GM12891 (cell line): ENCODE data around the gene DIS3L2.
A peak's percentile ranks its signal among the peaks of the same experiment; 100 is the strongest.

Experiments
- DNase-seq: peaks from one replicate; pipeline ENCODE4 v3.0.0; 2011; ENCODE audit warnings: low spot score; ENCODE audit not compliant: insufficient read length
- FAIRE-seq: peaks from 2 replicates; lab custom pipeline; 2011; peaks lifted over from hg19 to GRCh38; lab: Jason Lieb, UNC
- PAX5 ChIP-seq: IDR thresholded peaks from 2 replicates; pipeline ENCODE4 v1.6.1; 2011; ENCODE audit warnings: low read length, moderate library complexity, mild to moderate bottlenecking; ENCODE audit not compliant: insufficient read depth, severe bottlenecking
- POLR2A ChIP-seq: IDR thresholded peaks from 2 replicates; pipeline ENCODE4 v1.6.1; 2011; ENCODE audit warnings: low read depth, low read length, control low read depth
- POLR2AphosphoS5 ChIP-seq: IDR thresholded peaks from 2 replicates; pipeline ENCODE4 v1.6.1; 2011; ENCODE audit warnings: low read depth, low read length, control low read depth
- POU2F2 ChIP-seq: IDR thresholded peaks from 2 replicates; pipeline ENCODE4 v1.6.1; 2011; ENCODE audit warnings: low read depth, mild to moderate bottlenecking, control low read depth, low read length, moderate library complexity
- SPI1 ChIP-seq: IDR thresholded peaks from 2 replicates; pipeline ENCODE4 v1.6.1; 2011; ENCODE audit warnings: low read depth, low read length, control low read depth
- TAF1 ChIP-seq: IDR thresholded peaks from 2 replicates; pipeline ENCODE4 v1.6.1; 2011; ENCODE audit warnings: low read depth, low read length, control low read depth

DIS3L2 gene

DNA sequence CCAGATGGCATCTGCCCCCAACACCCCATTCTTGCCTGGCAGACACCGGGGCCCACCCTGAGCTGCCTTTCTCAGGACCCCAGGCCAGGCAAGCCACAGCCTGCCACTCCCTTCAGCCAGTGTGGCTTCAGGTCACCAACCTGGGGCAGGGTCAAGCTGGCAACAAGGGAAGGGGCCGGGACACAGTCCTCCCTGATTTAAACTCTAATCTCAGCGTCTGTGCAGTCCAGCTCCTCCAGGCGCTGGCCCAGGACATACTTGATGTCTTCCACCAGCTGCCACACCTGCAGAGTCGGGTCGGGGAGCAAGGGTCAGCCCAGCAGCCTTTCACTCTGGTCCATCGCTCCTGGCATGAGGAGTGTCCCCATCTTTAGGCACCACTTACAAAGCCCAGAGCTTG is 388.0 kb downstream of the DIS3L2 start:
- no peak for DNase-seq
- FAIRE-seq, result no peak
- TF ChIP-seq POU2F2, result no peak
- TF ChIP-seq POLR2A, result no peak
- TF ChIP-seq PAX5, result no peak
- TF ChIP-seq SPI1, result no peak
- TF ChIP-seq POLR2AphosphoS5, result no peak
- TF ChIP-seq TAF1, result no peak

DNA sequence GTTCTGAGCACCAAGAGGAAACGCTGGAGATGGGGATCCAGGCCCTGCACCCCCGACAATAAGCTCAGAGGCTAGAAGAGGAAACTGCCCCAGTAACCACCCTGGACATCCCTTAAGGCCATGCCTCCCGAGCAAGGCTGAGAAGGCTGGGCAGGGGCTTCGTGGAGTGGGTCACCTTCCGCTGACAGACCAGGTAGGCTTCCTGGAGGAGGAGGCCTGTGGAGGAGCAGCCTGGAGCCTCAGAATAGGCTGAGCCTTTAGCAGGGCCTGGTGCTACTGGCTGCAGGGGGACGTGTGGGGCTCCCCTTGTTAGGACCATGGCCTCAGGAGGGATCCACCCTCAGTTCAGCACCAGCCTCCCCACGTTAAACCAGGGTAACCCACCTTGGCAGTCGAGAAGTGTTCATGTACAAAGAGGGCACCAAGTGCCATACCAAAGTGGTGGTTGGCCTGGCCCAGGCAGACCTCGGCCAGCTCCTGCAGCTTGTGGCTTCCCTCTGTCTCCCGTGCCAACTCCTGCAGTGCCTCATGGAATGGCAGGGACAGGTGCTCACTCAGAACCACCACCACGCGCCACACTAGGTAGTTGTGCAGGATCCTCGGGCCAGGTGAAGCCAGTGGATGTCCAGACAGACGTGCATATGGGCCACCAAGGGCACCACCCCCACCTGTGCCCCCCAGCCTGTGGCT is 388.6 kb downstream of the DIS3L2 start:
- TF ChIP-seq POLR2A (no peak), SPI1 (no peak)
- DNase-seq, result no peak
- FAIRE-seq, result no peak

DNA sequence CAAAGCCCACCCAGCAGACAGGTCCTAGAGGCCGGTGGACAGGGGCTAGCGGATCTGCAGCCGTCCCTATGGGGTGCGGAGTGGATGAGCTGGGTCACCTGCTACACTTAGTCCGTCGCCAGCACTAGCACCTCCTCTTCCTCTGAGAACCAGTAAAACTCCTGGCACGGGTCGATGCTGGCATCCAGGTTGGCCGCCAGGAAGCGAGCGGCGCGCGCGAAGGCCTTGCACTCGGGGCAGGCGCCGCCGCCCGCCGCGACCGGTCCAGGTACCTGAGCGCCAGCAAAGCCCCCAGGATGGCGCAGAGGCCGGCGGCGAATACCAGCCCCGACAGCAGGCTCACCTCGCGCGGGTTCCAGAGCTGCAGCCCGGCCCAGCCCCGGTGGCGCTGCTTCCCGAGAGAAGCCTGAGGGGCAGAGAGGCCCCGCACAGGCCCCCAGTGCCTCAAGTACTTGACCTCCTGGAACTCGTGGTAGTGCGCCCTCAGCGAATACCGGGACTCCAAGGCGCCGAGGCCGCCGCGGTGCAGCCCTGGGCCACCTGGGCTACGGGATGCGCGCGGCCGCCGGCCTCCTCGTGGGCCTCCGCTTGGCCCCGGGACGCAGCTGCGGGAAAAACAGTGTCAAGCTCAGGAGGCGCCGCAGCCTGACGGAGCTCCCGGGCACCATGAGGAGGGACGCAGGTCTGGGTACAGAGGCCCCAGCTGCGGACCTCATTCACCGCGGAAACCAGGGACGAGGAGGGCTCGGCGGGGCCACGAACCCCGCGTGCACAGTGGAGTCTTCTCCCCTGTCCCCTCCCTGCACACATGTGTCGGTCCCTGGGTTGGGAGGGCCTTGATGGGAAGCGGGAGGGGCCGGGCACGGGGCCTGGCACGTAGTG is 389.5 kb downstream of the DIS3L2 start:
- TF ChIP-seq TAF1, result no peak
- TF ChIP-seq POLR2A, result no peak
- TF ChIP-seq POLR2AphosphoS5, result no peak
- no peak for TF ChIP-seq PAX5
- TF ChIP-seq POU2F2, result no peak
- TF ChIP-seq SPI1, result no peak
- FAIRE-seq (no peak), DNase-seq (no peak)

DNA sequence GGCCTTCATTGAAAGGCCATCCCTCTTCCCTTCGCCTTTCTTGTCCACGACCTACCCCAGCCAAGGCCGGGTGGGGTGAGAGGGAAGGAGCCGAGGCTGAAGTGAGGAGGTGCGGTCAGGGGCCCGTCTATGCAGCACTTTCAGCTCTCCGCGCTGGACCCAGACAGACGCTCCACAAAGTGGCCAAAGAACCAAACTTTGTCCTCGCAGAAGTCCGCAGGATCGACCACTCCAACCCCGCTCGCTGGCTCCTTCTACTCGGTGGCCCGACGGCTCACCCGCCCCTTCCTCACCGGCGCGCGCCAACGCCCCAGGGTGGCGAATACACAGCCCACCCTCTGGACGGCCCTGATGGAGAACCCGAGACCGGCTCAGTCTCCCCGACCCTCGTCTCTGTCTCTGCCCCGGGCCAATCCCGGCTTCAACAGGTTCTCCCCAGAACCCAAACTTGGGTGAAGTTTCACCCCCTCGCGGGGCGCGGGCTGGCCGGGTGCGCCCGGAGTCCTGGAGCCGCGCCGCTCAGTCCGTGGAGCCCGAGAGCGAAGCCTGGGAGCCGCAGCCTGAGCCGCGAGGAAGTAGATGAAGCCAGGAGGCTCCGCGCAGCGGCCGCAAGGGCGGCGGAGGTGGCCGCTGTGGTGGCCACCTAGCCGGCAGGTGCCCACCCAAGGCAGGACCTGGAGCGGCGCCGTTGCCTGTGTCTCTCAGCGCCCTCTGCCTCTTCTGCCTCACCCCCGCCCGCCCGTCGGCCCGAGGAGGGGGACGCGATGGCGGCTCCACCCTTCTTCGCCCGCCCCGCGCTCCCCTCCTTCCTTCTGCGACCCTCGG is 390.4 kb downstream of the DIS3L2 start:
- DNase-seq (peak; percentile 19), FAIRE-seq (no peak)
- TF ChIP-seq POU2F2 (no peak), POLR2A (no peak), POLR2AphosphoS5 (no peak), SPI1 (no peak), TAF1 (no peak), PAX5 (no peak)

DNA sequence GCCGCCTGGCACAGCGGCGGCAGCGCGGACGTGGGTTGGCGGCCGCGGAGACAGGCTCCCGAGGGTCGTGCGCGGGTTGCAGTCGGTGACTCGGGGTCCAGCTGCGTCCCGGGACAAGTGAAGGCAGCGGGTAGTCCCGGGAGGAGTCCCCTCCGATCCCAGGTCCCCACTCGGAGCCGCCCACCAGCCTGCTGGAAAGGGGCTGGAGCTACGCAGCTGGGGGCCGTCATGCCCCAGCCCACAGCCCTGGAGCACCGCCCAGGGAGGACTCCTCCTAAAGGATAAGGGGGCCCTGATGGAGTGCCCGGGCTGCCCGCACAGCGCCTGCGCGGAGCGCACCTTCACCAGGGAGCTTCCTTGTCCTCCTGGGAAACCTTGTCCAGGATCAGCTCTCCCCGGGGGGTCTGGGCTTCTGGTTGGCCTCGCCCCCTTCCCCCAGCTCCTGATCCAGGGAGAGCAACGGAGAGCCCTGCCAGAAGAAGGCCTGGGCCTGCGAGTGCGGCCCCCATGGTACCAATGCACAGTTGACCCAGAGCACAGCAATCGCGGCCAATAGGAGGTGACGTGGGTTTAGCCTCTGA is 391.1 kb downstream of the DIS3L2 start:
- FAIRE-seq, result no peak
- DNase-seq, result no peak
- TF ChIP-seq POLR2AphosphoS5, result no peak
- TF ChIP-seq POU2F2, result no peak
- TF ChIP-seq TAF1, result no peak
- no peak for TF ChIP-seq SPI1
- TF ChIP-seq PAX5, result no peak
- TF ChIP-seq POLR2A, result no peak

DNA sequence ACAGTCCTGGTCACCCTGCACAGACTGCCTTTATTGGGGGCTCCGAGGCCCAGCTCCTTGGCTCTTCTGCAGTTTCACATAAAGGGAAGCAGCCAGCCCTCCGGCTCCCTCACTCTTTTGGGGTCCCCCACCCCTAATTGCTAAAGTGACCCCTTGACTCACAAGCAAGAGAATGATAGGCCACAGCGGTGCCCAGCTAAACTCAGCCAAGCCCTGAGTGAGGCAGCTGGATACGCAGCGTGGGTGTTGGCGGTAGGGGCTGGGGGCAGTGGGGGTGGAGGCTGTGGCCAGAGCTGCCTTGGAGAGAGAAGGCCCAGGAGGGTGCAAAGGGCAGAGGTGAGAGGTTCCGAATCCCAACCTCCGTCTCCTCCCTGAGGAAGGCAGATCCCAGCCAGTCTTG is 391.6 kb downstream of the DIS3L2 start:
- TF ChIP-seq TAF1 (no peak), PAX5 (no peak), POLR2A (no peak), SPI1 (no peak), POU2F2 (no peak), POLR2AphosphoS5 (no peak)
- FAIRE-seq, result no peak
- no peak for DNase-seq

DNA sequence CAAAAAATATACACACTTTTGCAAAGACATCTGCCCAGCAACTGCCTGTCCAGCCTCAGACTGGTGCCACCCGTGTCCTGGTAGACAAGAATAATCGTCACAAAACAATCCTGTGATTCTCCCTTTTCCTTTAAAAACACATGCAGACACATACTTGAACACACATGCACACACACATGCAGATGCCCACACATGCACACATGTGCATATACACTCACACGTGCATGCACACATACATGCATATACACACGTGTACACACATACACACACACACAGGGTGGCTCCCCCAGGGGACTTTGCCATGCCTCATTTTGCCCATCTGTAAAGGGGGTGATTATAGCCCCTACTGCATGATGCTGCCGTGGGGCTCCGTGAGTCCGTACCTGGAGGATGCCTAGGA is 392.1 kb downstream of the DIS3L2 start:
- no peak for TF ChIP-seq POU2F2
- TF ChIP-seq PAX5, result no peak
- TF ChIP-seq SPI1, result no peak
- TF ChIP-seq POLR2AphosphoS5, result no peak
- no peak for TF ChIP-seq POLR2A
- TF ChIP-seq TAF1, result no peak
- DNase-seq (no peak), FAIRE-seq (no peak)

DNA sequence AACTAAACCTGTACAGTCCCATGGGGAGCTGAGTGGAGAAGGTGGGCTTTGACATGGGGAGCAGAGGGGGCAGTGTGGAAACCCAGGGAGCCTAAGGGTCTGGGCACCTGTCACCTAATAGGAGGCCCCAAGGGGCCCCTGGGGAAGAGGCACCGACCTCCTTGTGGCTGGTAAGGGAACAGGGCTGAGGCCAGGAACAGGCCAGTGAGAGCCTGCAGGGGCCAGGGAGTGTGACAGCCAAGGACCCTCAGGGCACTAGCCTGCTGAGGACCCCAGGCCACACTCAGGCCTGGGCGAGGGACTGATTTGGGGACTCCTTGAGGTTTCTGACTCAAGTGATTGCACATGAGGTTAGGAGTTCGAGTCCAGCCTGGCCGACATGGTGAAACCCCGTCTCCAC is 392.6 kb downstream of the DIS3L2 start:
- DNase-seq (no peak), FAIRE-seq (no peak)
- no peak for TF ChIP-seq PAX5
- no peak for TF ChIP-seq POU2F2
- TF ChIP-seq POLR2AphosphoS5, result no peak
- no peak for TF ChIP-seq POLR2A
- TF ChIP-seq TAF1, result no peak
- no peak for TF ChIP-seq SPI1

DNA sequence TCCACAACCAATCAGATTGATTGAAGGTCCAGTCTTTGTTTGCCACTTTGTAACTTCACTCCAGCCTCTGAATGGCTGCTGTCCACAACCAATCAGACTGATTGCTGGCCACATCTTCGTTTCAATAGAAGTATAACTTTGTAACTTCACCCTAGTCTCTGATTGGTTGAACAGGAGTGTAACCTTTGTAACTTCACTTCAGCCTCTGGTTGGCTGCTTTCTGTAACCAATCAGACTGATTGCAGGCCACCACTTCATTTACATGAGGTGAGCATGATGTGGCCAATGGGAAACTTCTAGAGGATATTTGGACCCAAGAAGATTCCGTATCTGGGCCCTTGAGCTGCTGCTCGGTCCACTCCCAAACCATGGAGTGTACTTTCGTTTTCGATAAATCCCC is 400.1 kb downstream of the DIS3L2 start:
- DNase-seq, result no peak
- TF ChIP-seq SPI1, result no peak
- TF ChIP-seq TAF1, result no peak
- no peak for TF ChIP-seq PAX5
- no peak for TF ChIP-seq POLR2A
- TF ChIP-seq POU2F2, result no peak
- no peak for TF ChIP-seq POLR2AphosphoS5
- no peak for FAIRE-seq
